Stimulated activated CD4-positive, alpha-beta T cell treated with anti-CD3 and anti-CD28 coated beads, Interleukin-15, amount 100 ng/mL, for 24 hours (primary cell): Measurements from ENCODE around the gene PLEKHA5.
A peak's percentile ranks its signal among the peaks of the same experiment; 100 is the strongest.

Experiments used
- DNase-seq: peaks from one replicate; pipeline ENCODE4 v3.0.0-alpha.2; 2020

Gene PLEKHA5

DNA sequence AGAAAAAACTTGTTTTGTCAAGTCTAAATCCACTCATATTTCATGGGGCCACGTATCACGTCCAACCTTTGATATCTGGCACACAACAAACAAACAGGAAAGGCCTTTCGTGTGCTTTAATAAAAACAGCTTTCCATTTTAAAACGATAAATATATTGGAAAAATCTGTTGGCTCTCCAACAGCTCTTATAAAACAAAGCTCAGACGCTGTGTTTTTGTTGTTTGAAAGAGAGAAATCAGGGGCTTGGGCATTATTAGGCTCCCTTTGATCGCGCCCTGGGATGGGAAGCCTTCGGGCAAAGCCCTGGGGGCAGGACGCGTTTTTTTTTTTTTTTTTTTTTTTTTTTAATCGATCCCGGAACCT lies 429 bp upstream of the PLEKHA5 start:
- DNase-seq = no peak

DNA sequence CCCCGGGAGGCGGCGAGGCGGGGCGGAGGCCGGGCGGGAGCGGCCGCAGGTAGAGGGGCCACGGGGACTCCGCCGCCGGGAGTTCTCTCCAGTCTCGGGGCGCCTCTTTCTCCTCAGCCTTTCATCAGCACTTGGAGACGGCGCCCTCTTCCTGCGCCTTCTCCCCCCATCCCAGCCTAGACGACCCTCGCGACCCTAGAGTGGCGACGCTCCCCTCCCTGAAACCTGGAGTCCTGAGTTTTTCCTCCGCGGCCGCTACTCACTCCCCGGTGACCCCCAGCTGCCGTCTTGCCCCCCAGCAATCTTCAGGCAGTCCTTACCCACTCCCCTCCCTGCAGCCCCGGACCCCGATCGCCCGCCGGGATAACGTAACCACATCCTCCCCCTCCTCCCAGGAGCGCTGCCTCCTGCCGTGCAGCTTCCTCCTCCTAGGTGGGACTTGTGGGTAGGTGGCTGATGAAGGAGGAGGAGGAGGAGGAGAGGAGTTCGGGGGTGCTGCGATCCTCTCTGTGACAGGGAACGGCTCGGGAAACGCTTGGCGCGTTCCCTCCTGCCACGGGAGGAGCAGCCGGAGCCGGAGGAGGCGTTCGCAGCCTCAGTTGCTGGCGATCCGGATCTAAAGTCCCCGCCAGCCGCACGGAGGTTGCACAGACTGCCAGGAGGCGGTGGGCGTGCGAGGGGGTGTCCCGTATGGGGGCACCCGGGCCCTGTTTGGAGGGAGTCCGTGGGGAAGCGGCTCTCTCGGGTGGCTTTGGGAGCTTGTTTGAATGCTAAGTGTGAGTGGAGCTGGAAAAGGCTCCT lies 891 bp downstream of the PLEKHA5 start:
- peak; percentile 16 for DNase-seq

DNA sequence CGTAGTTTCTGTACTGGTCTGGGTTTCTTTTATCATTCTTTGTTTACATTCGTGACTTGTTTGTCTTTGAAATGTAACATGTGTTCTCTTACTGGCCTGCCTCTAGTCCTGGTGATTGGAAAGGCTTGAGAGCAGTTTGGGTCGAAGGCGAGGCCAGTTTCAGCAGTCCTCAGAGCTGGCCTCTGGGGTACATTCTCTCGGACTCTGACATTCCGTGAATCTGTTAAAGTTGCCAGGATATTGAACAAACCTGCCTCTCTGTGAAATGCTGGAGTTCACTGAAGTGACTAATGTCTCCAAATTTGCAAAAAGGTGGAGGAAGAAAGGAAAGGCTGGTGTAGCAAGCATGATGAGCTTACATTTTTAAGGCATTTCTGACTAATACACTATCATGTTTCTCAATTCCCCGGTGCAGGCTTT lies 1.5 kb downstream of the PLEKHA5 start:
- no peak for DNase-seq

DNA sequence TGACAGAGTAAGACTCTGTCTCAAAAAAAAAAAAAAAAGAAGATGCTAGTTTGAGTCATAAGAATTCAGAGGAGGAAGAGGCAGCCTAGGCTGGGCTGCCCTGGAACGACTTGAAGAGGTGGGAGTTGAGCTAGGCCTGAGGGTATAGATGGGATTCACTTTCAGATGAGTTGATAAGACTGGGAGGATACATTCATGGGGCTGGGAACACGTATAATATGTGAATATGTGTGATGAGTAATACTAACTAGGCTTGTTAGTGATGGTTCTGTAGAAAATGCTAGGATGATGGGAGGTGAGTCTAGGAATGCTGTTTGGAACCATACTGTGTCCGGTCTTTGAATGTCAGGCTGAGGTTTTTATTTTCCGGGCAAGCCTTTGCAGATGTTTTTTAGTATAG lies 9.0 kb downstream of the PLEKHA5 start:
- DNase-seq = no peak

DNA sequence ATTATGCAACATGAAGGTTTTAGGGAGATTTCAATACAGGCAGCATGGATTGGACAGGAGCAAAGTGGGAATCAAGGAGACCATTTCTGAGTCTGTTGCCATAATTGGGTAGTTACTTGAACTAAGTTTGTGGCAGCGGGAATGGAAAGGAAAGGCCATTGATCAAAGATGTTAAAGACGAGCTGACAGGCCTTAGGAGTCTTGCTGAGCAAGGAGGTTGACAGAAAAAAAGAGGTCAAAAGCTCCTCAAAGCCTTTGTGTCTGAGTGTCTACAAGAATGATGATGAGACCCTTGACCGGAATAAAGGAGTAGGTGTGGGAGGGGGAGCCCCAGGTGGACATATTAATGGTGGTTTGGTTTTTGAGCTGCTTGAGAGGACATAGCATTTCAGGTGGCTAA lies 9.4 kb downstream of the PLEKHA5 start:
- DNase-seq = no peak

DNA sequence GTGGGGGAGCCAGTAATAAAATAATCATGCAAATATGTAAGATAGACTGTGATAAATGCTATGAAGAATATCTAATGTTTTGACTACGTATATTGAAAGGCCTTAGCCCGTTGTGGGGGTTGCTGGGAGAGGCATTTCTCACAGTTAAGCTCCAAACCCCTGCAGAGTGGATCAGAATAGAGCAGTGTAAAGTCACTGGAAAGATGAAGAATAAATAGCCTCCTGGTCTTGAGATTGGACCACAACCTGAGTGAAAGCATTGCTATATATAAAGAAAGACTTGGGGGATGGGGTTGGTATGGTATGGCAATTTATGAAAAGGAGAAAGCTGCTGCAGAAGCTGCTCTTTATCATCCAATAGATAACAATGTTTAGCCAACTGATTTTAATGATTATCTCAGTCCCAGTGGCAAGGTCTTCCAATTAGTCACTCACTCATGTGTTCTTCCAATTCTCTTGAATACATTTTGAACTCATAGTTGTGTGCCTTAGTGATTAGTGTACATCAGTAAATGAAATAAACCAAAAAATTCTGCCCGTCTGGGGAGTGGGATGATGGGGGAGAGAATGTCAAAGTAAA lies 10.2 kb downstream of the PLEKHA5 start:
- no peak for DNase-seq

DNA sequence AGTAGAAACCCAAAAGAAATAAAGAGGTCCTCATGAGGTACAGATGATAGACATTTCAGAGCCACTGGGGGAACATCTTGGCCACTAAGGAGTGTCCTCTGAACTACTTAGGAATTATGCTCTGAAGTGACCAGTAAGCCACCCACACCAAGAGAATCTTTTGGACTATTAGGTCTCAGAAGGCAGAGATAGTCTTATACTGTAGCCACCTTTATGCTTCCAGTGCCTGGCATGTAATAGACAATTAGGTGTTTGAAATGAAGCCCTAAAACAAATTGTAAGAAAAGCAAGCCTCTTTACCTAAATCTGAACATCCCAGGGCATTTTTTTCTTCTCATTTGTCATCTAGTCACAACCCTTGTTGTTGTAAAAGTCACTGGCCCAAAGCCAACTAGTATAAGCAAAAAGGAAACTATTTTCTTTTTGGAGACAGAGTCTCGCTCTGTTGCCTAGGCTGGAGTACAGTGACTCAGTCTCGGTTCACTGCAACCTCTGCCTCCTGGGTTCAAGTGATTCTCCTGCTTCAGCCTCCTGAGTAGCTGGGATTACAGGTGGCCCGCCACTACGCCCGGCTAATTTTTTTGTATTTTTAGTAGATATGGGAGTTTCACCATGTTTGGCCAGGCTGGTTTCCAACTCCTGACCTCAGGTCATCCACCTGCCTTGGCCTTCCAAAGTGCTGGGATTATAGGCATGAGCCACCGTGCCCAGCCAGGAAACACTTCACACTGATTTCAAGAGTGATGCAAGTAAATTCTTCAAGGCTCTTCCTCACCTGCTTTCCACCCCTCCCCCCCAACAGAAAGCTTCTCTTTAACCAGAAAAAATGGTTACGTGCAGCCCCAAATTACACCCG lies 11.1 kb downstream of the PLEKHA5 start:
- DNase-seq = no peak

DNA sequence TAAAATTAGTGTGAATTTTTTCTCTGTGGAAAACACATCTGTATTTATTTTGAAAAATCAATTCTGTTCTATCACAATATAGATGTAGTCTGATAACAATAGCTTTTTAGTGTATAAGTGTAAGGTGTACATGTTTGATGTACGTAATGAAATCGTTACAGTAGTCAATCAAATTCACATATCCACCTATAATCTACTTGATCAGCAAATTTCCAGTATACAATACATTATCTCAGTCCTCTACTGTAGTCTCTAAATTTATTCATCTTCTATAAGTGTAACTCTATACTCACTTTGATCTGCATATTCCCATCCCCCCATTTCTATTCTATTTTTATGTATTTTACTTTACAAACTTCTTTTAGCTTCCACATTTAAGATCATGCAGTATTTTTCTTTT lies 13.0 kb downstream of the PLEKHA5 start:
- no peak for DNase-seq

DNA sequence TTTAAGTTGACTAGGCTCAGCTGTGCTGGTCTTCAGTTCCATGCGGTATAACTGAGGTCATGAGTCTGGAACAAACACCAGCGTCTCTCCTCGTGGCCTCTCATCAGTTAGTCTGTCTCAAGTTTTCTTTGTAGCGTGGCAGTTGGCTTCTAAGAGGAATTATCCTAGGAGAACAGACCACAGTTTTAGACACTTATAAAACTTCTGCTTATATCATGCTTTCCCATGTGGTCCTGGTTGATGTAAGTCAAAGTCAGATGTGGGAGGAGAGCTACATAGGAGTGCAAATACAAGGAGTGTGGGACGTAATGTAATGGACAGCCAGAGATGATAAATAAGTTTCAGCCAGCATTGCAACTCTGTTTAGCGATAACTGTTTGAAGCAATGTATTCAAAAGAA lies 14.8 kb downstream of the PLEKHA5 start:
- no peak for DNase-seq

DNA sequence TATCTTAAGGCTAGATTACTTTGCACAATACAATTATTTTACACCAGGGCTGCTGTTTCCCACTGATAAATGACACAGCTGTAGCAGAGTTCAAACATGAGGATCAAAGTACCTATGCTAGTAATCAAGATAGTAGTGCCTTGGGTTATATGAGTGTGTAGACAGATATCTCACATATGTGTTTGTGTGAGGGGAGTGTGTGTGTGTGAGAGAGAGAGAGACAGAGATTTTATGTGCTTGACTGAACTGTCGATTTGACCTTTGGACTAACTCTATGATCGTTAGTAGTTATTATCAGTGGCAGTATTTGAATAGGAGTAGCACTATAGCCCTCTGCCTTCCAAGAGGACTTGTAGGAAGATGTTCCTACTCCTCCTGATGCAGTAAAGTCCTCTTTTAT lies 15.5 kb downstream of the PLEKHA5 start:
- DNase-seq = no peak

DNA sequence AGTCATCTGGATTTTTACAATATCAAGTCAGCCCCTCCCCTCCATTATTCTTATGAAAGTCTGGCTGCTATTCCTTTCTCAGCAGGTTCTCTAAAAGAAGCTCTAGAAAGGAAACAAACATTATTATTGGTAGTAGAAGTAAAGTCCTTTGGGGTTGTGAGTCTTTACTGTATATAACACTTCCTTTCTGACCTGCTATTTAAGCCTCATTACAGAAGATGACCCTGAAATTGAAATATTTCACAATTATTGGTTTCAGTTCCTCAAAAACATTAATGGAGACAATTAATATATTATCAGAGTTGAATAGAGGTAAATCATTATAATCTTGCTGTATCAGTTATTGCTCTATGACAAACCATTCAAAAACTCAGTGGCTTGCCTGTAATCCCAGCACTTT lies 19.3 kb downstream of the PLEKHA5 start:
- no peak for DNase-seq

DNA sequence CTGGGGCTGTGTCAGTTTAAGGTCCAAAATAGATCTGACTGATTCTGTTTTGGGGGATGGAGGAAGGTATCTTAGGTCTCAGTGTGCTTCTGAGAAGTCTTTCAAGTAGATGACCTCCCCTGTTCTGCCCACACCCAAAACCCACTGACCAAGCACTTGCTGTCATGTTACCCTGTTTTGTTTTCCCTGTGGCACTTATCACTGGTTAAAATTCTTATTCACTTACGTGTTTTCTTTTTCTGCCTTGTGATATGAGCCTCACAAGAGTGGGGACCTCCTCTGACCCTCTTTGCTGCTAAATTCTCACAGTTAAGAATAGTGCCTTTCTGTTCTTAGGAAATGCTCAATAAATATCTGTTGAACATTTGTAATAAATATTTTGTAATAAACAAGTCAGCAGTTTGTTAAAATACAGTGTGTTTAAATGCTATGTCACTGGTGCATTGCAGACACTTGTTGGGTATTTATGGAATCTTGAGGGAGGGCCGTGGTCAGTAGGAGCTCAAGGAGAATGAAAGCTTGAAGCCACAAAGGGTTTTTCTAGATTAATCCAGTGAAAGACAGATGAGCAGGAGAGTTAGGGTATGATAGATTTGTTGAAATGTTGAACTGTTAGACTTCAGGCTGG lies 20.9 kb downstream of the PLEKHA5 start:
- no peak for DNase-seq

DNA sequence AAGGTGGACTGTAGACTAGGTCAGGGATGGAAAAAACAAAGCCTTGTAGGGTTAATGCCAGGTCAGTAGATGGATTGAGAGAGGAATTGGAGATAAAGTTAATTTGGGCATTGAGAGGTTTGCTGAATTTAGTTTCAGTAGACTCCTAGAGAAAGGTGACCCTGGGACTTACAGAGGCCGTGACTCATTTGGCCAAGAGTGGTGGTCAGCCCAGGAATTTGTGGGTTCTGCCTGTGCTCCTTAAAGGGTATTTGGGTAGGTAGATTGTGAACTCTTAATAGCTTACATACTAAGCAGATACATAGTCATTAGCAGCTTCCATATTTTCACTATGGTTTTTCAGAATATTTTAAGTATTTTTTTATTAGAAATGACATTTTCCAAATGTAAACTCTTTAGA lies 21.8 kb downstream of the PLEKHA5 start:
- DNase-seq = no peak

DNA sequence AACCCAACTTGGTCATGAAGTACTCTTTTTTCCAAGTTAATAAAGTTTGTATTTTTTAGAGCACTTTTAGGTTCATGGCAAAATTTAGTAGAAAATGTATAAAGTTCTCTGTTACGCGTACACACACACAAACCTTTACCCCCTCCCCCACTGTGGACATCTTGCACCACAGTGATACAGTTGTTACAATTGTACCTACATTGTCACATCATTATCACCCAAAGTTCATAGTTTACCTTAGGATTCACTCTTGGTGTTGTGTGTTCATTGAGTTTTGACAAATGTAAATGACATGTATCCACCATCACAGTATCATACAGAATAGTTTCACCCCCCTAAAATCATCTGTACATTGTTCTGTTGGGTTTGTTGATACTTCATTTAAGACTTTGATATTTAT lies 23.9 kb downstream of the PLEKHA5 start:
- no peak for DNase-seq

DNA sequence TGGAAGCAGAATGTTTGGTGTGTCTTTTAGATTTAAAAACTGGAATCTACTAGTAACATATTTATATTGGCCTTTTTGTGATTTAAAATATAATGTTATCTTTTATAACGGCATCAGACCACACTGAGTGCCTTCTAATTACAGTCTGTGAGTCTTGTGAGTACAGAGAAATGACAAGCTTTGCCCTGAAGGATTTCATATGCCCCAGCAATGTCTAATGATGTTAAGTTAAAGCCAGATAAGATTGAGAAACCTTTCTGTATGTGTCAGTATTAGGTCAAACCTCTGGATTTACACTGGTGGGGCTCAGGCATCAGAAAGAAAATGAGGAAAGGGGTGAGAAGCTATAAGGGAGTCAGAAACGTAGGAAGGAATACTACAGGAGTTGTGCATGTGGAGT lies 25.2 kb downstream of the PLEKHA5 start:
- no peak for DNase-seq

DNA sequence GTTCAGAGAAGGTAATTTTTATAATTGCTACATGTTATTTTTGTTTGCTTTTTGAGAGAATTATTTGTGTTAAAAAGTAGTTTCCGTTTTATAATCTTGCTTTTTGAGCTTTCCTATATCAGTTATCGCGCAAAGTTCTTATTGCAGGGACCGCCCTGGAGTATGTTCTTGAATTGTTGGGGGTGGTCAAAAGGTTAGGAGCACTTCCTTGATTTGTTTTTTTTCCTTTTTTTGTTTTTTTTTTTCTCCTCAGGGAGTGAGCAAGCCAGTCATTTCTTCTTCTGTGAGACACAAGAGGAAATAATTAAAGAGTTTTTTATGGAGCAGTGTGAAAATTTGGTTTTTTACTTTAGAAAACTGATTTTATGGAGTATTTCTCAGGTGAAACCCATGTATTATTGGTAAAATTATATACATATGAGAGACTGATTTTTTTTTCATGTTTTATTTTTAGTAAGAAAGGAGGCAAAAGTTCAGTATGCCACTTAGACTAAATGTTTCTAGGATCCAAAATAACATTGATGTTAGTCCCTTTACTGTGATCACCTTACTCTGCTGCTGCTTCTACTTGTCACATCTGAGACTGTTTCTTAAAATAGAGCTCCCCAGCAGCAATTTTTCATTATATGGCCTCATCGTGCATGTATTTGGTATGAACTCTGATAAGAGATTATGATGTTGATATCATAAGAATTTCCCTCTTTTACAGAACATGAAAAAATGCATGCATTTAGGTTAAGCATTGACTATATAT lies 26.6 kb downstream of the PLEKHA5 start:
- DNase-seq = no peak

DNA sequence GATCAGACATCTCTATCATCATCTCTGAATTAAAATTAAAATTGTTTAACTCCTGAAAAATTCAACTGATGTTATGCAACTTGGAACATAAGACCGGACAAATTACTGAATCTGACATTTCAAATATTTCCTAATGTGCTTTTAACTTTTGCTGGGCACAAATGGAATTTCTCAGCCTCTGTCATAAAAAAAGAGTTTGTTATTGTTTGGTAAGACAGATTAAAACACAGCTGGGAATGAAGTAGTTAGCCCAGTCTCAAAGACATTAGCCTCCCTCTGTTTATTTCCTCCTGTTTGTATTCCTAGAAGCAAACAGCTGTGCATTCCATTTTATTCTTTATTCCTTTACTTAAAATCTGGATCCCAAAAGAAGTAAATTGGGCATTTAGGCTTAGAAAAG lies 29.4 kb downstream of the PLEKHA5 start:
- no peak for DNase-seq

DNA sequence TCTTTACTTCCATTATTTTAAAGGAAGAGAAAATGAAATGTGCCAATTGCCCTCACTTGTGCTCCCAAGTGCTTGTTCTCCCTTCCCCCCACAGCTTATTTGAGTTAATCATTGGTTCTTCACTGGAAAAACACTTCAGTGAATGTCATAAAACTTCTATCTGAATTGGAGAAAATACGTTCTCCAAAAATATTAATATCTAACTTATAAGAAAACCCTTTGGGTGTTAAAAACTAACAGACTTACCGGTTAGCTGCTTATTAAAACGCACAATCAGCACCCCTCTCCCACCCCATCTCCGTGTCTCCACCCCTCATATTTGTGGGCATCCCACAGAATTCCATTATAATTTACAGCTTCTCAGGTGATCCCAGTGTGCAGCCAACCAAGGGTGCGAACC lies 31.7 kb downstream of the PLEKHA5 start:
- DNase-seq = no peak

DNA sequence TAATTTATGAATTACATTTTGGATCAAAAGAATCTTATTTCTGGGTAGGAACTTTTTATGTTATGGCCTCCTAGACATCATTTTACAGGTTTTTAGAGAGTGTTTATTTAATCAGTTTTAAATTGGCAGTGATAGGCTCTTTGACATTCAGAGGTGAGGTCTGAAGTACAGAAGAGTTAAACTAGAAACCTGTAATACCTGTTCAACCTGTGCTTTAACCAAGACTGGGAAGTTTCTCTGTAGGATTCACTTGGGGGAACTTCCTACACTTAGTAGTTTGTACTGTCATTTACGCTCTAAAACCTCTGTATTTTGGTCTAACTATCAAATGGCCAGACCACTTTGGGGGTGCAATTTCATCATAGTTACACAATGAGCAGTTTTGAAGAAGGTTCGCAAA lies 35.9 kb downstream of the PLEKHA5 start:
- DNase-seq = no peak

DNA sequence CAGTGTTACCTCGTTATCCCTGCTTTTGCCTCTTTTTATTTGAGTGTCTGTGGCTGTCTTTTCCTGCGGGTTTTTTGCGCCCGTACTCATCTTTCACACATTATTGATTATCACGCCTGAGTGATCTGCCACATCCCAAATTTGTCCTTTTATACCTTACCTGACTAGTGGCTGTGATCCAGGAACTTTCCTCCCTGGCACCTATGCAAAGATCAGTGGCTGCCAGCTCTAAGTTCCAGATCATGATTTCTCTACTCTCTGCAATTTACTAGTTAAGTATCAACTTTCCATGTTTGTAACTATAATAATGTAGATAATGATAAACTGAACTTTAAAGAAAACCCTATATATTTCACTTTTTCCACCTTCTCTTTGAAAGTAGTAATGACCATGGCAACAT lies 36.9 kb downstream of the PLEKHA5 start:
- DNase-seq = no peak

DNA sequence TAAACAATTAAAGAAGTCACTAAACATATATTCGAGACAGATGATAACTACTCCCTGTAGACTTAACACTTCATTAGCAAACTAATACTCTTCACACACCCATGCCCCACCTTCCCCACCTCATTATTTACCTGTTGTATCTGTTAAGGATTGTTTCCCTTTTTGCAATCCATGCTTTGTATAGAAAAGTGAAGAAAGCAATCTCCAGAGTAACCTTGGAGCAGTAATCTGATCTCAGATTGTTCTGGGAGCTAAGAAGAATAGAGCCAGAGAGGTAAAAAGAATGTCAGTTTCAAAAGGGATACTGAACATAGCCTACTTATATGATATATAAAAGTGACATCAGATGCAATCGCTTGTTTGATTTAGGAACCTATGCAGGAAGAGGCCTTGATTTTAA lies 37.4 kb downstream of the PLEKHA5 start:
- DNase-seq = no peak

DNA sequence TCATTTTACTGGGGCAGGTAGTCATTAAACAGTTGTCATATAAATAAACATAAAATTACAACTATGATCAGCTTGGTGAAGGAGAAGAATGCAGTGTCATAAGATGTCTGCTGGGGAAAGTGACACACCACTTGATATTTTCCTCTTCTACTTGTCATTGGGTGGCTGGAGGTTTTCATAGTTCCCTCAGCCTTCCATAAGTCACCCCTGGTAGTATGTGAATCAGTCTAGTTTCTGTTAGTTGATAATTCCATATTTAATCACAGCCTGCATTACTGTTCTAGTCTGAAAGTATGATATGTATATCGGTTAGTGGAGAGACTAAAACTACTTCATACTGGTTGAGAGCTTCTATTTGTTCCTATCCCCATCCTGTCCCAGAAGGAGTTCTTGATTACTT lies 38.2 kb downstream of the PLEKHA5 start:
- DNase-seq = no peak

DNA sequence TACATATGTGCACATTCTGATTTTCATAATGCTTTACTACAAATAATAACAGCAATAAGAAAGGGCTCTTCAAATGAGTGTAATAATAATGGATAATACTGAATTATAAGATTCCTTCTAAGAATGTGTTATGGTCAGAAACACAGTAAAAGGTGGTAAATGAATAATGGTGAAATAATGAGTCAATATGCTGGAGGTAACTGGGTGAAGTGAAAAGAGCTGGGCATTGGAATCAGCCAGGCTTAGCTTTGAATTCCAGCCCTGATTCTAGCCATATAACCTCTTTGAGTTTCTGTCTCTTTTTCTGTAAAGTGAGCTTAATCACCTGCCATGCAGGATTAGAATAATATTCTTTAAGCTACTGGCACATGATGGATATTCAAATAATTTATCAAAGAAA lies 39.1 kb downstream of the PLEKHA5 start:
- no peak for DNase-seq
